Vagina (tissue), 2 donors: ENCODE data around the gene GJA3.

Experiments used
- CTCF ChIP-seq, 3 experiments: fragments of 450-650 bp in 2 of 3; fragments of 200-600 bp in 1 of 3; sonication (generic) in 1 of 3; IDR thresholded peaks; one replicate each; pipeline ENCODE4 v1.5.1; 2017 to 2019; ENCODE audit warnings: antibody characterized with exemption in 3 of 3, mild to moderate bottlenecking in 2 of 3, moderate library complexity in 2 of 3
- POLR2A ChIP-seq, 2 donors: fragments of 450-650 bp; IDR thresholded peaks; one replicate each; pipeline ENCODE4 v1.6.1; 2017; ENCODE audit warnings: antibody characterized with exemption in 2 of 2, mild to moderate bottlenecking in 2 of 2, moderate library complexity in 2 of 2
- POLR2AphosphoS5 ChIP-seq, 2 donors: sonication (generic); formaldehyde crosslinking; IDR thresholded peaks; one replicate each; pipeline ENCODE4 v1.9.0; 2017; ENCODE audit warnings: antibody characterized with exemption in 2 of 2, mild to moderate bottlenecking in 2 of 2, low read depth in 1 of 2; ENCODE audit not compliant: insufficient read depth in 1 of 2

- TF ChIP-seq CTCF (IDR thresholded peaks at IDR 0.05): no peak
- TF ChIP-seq POLR2AphosphoS5 (IDR thresholded peaks at IDR 0.05; ENCODE audit: insufficient read depth in 1 of 2, low read depth in 1 of 2): no peak
- TF ChIP-seq POLR2A (IDR thresholded peaks at IDR 0.05): no peak
These were observed 29.2 kb upstream of the GJA3 start for GRCh38 chr13:20190076-20190475.
